SK-N-MC (cell line): Measurements from ENCODE around the gene JPT2.

ENCODE experiments used
- EZH2 ChIP-seq: fragments of 200-600 bp; sonication (generic); IDR thresholded peaks from one replicate; pipeline ENCODE4 v1.6.1; 2017; ENCODE audit warnings: antibody characterized with exemption
- POLR2AphosphoS5 ChIP-seq: IDR thresholded peaks from 2 replicates; pipeline ENCODE4 v1.6.1; 2012; ENCODE audit warnings: mild to moderate bottlenecking, low read depth, low read length, borderline replicate concordance

DNA sequence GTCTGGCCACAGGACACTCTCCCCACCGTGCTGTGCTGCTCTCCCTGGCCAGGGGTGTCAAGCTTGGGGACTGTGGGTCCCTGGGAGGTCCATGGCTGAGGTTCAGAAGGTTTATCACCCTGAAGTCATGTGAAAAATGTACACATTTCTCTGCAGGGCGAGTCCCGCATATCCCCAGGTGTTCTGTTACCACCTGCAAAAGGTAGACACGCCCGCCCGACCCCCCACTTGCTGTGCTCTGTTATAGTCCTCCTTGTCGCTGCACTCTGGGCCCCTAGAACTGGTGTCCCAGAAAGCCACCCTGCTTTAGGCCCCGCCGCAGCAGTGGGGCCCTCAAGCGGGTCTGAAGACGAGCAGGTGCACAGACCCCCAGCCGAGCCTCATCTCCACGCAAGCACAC, 11.8 kb downstream of the JPT2 start:
- TF ChIP-seq POLR2AphosphoS5 (no peak), EZH2 (no peak)
